ENCODE measurements around the gene TMEM260. TPM values are rescaled to one million over a fixed set of nuclear protein-coding genes. Genes with fewer than 3 reads are reported as not detected.

Gene TMEM260
- total RNA-seq, 1 experiment from 2014 or later = 20.0 TPM

- no peaks in the 10 kb centered on the region for H3K4me1 ChIP-seq (ENCODE audit: insufficient read depth, low read length)
- Mint-ChIP-seq H3K27ac (no peak overlapping the region), H3K4me3 (no peak overlapping the region), H3K9me3 (no peaks in the 10 kb centered on the region), H3K4me1 (0 out of 4 replicates have a peak, but pooled peaks cover 0 to 5% of the 10 kb centered on the region in 2 experiments), H3K27me3 (ENCODE audit: low read depth) (no peaks in the 10 kb centered on the region), H3K36me3 (ENCODE audit: insufficient read depth in 1 of 3, low read depth in 3 of 3) (no peaks in the 10 kb centered on the region)
- no peaks in the 10 kb centered on the region for H3K9me3 ChIP-seq (ENCODE audit: control insufficient read depth, low read depth, low read length)
- H2BK5ac ChIP-seq (ENCODE audit: insufficient read length, low read length) = no peak overlapping the region
- no peak for TF ChIP-seq CTCF (conservative IDR thresholded peaks at IDR 0.05)
- no peak overlapping the region for H3K18ac ChIP-seq (ENCODE audit: insufficient read length, low read depth, low read length)
- no peak overlapping the region for H3K9ac ChIP-seq (ENCODE audit: extremely low read depth, insufficient read length, low read length)
- no peak overlapping the region for H3K56ac ChIP-seq (ENCODE audit: insufficient read length, low read depth, low read length)
- H2AFZ ChIP-seq (ENCODE audit: low read length) = no peak overlapping the region
- no peaks in the 10 kb centered on the region for H3K23me2 ChIP-seq (ENCODE audit: insufficient read length, low read depth, low read length, poor library complexity, severe bottlenecking)
- H3K4me2 ChIP-seq (ENCODE audit: insufficient read depth, insufficient read length, low read length) = no peak overlapping the region
- H3K4ac ChIP-seq (ENCODE audit: low read depth, low read length) = no peak overlapping the region
- H3T11ph ChIP-seq (ENCODE audit: low read length) = no peak overlapping the region
- H3K14ac ChIP-seq (ENCODE audit: insufficient read depth, low read length) = no peak overlapping the region
- no peak overlapping the region for H2BK15ac ChIP-seq (ENCODE audit: low read depth, low read length)
- no peak overlapping the region for H2BK120ac ChIP-seq (ENCODE audit: low read depth, low read length, poor library complexity, severe bottlenecking)
- H3K79me2 ChIP-seq (ENCODE audit: insufficient read depth, low read length) = no peaks in the 10 kb centered on the region
- H4K5ac ChIP-seq (ENCODE audit: insufficient read length, low read depth, low read length) = no peak overlapping the region
- no peak overlapping the region for H2BK12ac ChIP-seq (ENCODE audit: insufficient read length, low read depth, low read length)
- no peaks in the 10 kb centered on the region for H4K20me1 ChIP-seq (ENCODE audit: control insufficient read depth, insufficient read depth, insufficient read length)
- H3K23ac ChIP-seq (ENCODE audit: insufficient read length, low read depth, low read length) = no peak overlapping the region
- H2BK20ac ChIP-seq (ENCODE audit: low read depth, low read length, poor library complexity, severe bottlenecking) = no peak overlapping the region
- no peak for DNase-seq
- no peak overlapping the region for H2AK5ac ChIP-seq (ENCODE audit: insufficient read length, low read length)
- no peak overlapping the region for H4K8ac ChIP-seq (replicated peaks; ENCODE audit: insufficient read length, low read depth, low read length)
- H4K91ac ChIP-seq (ENCODE audit: insufficient read length, low read depth, low read length) = no peak overlapping the region
- H3K27me3 ChIP-seq (ENCODE audit: insufficient read depth, low read length) = no peaks in the 10 kb centered on the region
- no peaks in the 10 kb centered on the region for H3K79me1 ChIP-seq (ENCODE audit: insufficient read depth, low read depth, low read length, poor library complexity, severe bottlenecking)
- no peak overlapping the region for H3K27ac ChIP-seq (ENCODE audit: insufficient read length, low read depth, low read length)
Observed at GRCh38 chr14:56569174-56569573, 10.4 kb upstream of the TMEM260 start.

Measured in H9 (cell line).